ENCODE data around the gene NOC3L.

DNA sequence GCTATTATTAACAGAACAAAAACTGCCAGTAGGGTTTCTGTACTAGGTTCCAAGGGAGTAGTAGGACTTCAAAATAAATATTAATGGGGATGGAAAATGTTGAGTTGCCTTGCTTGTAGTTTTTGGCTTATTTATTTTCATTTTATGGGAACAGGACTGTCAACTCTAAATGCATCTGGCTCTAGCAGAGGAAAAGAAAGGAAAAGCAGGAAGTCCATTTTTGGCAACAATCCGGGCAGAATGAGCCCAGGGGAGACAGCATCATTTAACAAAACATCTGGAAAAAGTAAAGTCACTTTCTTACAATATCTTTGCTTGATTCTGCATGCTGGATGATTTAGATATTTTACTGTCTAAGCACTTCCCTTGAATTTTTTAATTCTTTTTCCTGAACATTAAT, 69.4 kb downstream of the NOC3L start:
- TF ChIP-seq POLR2AphosphoS5 (IDR thresholded peaks at IDR 0.05) (no peak), POLR2A (IDR thresholded peaks at IDR 0.05) (no peak)
- TF ChIP-seq, protein P1, sequence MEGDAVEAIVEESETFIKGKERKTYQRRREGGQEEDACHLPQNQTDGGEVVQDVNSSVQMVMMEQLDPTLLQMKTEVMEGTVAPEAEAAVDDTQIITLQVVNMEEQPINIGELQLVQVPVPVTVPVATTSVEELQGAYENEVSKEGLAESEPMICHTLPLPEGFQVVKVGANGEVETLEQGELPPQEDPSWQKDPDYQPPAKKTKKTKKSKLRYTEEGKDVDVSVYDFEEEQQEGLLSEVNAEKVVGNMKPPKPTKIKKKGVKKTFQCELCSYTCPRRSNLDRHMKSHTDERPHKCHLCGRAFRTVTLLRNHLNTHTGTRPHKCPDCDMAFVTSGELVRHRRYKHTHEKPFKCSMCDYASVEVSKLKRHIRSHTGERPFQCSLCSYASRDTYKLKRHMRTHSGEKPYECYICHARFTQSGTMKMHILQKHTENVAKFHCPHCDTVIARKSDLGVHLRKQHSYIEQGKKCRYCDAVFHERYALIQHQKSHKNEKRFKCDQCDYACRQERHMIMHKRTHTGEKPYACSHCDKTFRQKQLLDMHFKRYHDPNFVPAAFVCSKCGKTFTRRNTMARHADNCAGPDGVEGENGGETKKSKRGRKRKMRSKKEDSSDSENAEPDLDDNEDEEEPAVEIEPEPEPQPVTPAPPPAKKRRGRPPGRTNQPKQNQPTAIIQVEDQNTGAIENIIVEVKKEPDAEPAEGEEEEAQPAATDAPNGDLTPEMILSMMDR (IDR thresholded peaks at IDR 0.05), result no peak

Data from transverse colon (tissue), 4 donors.